ENCODE results near the gene REXO4.
A peak's percentile ranks its signal among the peaks of the same experiment; 100 is the strongest.
"Not testable (repeated sequence)": the region's sequence is repeated elsewhere in the genome, so short reads cannot be mapped to it uniquely, and the experiment has no call there.

Gene REXO4

DNA sequence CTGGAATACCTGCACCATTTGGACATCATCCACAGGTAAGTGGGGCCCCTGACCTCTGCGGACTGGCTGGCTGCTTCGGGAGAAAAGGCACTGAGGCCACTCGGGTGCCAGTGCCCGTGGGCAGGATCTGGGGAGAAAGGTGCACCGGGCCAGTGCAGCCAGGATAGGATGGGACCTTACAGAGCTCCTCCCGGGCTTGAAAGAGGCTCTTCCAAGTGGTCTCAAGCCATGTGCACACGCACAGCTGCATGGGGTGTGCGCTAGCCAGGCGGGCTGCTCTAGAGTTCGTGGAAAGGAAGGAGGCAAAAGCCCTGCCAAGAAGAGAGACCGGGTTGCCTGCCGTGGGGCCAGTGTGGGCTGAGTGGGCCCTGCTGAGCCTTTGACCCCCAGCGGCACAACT lies 28.2 kb downstream of the REXO4 start:
- DNase-seq (ENCODE audit: low read depth): no peak

DNA sequence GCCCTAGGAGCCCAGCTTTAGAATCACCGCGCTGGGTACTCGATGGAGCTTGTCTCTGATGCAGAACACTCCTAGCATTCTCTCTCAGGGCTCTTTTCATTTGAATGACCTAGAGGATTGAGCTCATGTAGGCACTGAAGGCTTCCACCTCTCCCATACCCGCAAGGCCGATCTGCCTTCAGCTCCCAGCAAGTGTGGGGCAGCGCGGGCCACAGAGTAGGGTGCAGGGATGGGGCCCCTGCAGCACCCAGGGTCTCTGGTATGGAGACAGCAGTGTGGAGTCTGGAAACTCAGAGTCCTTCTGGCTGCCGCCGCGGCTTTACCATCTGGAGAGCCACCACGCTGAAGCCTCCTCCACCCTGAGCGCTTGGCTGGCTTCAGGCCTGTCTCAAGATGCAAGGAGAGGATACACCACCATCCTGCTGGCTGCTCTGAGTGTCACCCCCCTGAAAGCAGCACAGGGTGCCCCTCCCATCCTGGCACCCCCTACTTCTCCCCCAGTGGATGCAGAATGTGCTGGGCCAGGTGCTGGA lies 28.7 kb downstream of the REXO4 start:
- no peak for DNase-seq (ENCODE audit: low read depth)

GRCh38 chr9:133387680-133388079 lies 30.1 kb downstream of the REXO4 start:
- no peak for DNase-seq (ENCODE audit: low read depth)

DNA sequence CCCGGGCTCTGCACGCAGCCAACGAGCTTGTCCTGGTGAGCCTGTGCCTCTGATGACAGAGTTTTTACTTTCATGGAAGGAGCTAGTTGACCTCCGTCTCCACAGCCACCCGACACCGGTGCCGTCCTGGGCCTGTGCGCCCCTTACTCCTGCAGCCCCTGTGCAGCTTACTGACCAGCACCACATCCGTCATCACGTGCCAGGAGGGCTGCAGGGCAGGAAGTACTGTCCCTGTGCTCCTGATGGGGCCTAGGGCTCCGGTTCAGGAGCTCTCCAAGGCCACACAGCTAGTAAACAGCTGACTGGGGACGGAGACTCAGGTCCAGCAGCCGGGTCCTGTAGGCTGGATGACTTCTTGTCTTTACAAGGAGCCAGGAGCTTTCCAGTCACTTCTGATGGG lies 31.5 kb downstream of the REXO4 start:
- DNase-seq (ENCODE audit: low read depth): no peak

DNA sequence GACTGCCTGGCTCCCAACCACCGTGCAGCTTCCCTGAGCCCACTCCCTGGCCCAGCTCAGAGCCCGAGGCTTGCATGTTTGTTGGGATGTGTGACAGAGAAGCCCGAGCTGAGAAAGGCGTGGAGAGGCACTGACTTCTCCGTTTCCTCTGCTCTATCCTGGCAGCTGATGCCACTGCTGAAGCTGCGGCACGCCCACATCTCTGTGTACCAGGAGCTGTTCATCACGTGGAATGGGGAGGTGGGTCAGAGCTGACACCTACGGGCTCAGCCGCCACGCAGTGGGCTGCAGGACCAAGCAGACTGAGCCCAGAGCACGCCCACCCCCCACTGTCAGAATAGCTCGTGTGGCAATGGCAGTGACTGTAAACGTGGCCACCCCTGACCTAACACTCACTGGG lies 32.4 kb downstream of the REXO4 start:
- DNase-seq (ENCODE audit: low read depth): no peak

DNA sequence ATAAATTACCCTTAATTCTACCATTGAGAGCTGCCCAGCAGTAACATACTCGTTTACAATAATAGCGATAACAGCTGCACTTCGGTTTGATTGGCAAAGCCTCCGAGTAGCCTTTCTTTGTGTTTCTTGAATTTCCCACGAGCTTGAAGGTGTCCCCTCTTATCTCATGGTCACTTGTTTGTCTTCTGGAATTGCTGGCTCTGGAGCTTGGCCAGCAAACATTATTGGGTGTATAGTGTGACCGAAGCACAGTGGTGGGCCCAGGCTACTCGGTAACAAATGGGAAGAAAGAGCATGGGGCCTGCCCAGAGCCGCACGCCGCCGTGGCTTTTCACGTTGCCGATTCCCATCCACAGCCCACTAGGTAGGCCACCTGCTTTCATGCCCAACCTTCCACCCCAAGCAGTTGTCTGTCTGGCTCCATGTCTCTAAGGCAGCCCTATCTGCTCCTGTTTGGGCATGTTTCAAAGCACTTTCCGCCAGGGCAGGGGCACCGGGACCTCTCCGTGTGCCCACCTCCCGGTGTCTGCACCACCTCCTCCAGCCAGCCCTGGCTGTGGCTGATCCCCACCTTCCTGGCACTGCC lies 33.0 kb downstream of the REXO4 start:
- DNase-seq (ENCODE audit: low read depth): no peak

DNA sequence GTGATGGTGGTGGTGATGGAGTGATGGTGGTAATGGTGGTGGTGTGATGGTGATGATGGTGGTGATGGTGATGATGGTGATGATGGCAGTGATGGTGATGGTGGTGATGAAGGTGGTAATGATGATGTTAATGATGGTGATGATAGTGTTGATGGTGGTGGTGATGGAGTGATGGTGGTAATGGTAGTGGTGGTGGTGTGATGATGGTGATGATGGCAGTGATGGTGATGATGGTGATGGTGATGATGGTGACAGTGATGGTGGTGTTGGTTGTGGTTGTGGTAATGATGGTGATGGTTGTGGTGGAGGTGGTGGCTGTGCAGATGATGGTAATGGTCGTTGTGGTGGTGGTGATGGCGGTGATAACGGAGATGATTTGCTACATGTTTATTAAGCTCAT lies 34.4 kb downstream of the REXO4 start:
- DNase-seq (ENCODE audit: low read depth): no peak

- DNase-seq (ENCODE audit: low read depth): no peak
Observed at GRCh38 chr9:133382507-133383141, 35.2 kb downstream of the REXO4 start.

- DNase-seq (ENCODE audit: low read depth): no peak
Observed at GRCh38 chr9:133380734-133381133, 37.1 kb downstream of the REXO4 start.

DNA sequence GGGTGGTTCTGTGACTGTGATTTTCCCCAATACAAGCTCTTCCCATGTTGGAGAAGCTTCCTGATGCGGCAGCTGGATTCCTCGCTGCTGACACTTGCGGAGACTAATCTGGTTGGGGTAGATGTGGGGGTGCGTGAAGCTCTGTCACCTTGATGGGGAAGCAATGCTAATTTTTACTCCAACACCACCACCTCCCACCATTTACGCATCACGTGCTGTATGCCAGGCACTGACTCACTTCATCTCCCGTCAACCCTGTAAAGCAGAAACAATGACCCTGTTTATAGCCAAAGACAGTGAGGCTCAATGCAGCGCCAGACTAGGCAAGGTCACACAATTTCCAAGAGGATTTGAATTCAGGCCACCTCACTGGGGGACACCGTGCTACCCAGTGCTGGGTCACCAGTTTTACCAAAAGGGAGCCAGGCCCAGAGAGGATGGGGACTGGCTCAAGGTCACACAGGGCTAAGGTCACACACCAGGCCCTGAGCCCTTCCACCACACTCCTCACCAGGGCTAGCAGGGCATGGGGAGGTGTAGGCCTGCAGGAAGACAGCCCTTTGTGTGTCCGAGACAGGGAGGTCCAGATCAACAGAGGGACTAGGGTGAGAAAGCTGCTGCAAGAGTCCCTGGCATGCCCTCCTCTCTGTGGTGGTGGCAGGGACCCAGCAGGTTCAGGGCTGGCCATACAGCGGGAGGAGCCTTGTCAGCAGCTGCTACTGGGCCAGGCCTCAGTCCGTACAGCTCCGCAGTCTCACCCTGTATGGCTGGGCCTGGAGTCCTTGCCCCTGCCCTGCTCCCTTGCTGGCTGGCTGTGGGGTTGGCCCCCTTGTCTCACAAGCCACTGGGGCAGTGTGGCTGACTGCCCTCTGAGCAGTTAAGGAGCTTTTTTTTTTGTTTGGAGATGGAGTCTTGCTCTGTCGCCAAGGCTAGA lies 38.4 kb downstream of the REXO4 start:
- DNase-seq (ENCODE audit: low read depth): no peak

DNA sequence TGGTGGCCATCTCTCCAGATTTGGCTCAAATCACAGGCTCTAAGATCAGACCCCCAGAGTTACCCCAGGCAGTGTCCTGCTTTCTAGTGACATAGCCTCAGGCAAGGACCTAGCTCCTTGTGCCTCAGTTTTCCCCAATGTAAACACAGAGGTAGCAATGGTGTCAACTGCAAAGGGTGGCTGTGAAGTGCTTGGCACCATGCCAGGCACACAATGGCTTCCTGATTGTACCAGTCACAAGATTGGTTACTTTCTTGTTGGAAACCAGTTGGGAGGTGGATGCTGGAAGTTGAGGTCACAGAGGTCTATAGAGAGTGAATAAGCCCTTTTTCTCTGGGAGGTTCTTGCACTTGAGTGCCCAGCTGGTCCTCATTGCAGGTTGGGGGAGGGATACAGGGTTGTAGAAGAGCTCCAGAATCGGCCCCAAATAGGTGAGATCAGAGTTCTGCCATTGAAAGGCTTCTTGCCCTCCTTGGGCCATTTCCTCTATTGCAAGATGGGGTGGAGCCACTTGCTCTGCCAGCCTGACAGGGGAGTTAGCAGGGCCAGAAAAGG lies 39.3 kb downstream of the REXO4 start:
- DNase-seq (ENCODE audit: low read depth): no peak

DNA sequence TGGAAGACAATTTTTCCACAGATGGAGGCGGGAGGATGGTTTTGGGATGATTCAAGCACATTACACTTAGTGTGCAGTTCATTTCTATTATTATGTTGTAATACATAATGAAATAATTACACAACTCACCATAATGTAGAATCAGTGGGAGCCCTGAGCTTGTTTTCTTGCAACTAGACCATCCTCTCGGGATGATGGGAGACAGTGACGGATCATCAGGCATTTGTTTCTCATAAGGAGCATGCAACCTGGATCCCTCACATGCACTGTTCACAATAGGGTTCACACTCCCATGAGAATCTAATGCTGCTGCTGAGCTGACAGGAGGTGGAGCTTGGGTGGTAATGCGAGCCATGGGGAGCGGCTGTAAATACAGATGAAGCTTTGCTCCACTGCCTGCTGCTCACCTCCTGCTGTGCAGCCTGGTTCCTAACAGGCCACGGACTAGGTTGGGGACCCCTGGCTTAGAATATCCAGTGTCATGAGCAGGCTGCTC lies 40.0 kb downstream of the REXO4 start:
- peak; percentile 69 for DNase-seq (ENCODE audit: low read depth)

- DNase-seq (ENCODE audit: low read depth): not testable (repeated sequence)
Observed at GRCh38 chr9:133377280-133377679, 40.5 kb downstream of the REXO4 start.

- peak; percentile 96 for DNase-seq (ENCODE audit: low read depth)
Observed at GRCh38 chr9:133375724-133376654, 41.8 kb downstream of the REXO4 start, which contains the start of the genes STKLD1 and SURF4. Gene STKLD1, plus strand, starts transcription at chr9:133376366. Its CDS starts 108 bp downstream, at chr9:133376474. Gene SURF4, minus strand, starts transcription at chr9:133376060. Its CDS starts 91 bp downstream, at chr9:133375969.

GRCh38 chr9:133375116-133375723 lies 42.6 kb downstream of the REXO4 start:
- DNase-seq (ENCODE audit: low read depth): peak; percentile 54

DNA sequence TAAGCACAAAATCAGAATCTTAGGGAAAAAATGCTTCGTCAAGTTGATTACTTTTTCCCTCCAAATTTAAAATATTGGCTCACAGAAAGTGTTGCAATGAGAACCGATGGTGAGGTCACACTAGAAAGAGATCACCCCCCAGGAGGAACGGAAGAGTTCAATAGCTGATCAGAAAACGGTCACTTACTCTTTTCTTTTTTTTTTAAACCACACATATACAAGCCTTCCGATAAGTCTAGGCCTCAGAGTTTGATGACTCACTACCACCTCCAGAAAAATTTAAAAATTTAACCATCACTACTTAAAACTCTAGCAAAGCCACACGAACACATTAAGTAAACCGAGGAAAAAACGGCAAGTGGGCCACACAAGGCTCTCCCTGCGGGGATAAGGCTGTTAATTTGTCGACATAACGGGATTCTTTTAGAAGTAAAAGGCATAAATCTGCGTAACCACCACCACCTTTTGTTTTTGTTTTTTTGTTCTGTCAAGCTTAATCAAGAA lies 43.1 kb downstream of the REXO4 start:
- peak; percentile 71 for DNase-seq (ENCODE audit: low read depth)

DNA sequence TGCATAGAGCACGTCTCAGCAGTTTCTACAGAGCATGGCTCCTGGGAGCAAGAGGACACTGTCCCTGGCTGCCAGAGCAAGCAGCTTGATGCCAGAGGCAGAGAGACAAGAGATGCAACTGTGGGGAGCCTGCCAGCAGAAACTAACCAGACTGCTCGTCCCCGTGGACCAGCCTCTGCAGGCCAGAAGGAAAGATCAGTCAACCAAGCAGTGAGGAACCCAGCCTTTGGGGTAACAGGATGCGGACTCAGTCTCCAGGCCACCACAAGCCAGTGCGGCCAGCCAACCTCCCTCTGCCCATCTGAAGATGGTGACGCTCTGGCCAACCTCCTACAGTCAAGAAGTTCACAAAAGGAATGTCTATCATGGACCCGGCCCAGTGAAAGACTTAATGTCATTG lies 45.7 kb downstream of the REXO4 start:
- no peak for DNase-seq (ENCODE audit: low read depth)

DNA sequence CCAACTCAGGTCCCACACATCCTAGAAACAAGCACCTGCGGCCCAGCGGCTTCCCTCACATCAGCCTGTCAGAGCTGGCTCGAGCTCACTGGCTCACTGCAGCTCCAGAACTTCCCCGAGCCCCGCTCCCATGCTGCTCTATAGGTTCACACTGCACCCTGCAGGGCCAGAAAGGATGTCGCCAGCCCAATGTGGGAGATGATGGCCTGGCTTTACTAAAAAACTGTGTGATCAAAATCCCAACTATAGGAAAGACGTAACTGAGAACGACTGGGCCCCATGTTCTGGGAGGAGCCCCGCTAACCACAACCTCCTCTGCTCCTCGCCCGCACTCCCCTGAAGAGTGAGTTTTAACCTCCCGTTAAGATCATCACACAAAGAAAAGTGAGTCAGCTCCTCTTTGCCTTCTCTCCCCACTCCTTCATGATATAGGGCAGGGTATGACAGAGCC lies 46.5 kb downstream of the REXO4 start:
- no peak for DNase-seq (ENCODE audit: low read depth)

GRCh38 chr9:133370685-133371084 lies 47.1 kb downstream of the REXO4 start:
- no peak for DNase-seq (ENCODE audit: low read depth)

DNA sequence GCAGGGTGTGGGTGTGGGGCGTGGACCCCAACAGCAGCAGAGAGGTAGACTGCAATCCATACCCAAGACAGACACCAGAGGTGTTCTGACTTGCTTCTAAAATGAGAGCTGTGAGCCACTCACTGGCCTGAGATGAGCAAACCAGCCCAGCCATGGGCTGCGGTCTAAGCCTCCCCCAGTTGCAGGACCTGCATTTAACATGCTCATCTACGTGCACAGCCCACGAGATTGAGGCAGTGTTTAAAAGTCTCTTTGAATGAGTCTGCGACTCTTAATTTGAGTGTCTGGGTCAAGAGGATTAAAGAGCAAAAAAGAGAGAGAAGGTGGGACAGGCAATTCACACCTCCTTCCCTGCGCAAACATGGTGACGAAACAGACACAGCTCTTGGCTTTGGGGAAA lies 47.9 kb downstream of the REXO4 start:
- DNase-seq (ENCODE audit: low read depth): no peak
